Tibial nerve (tissue), 4 donors: ENCODE measurements around the gene SBK2. TPM values are rescaled to one million over a fixed set of nuclear protein-coding genes. Genes with fewer than 3 reads are reported as not detected.

Experiments
- DNase-seq, 2 donors: peaks; one replicate each; pipeline ENCODE4 v3.0.0-alpha.2; 2019; ENCODE audit warnings: low spot score in 2 of 2
- H3K27ac ChIP-seq, 4 donors: fragments of 200-600 bp; sonication (generic) in 3 of 4; one replicate each; pipeline ENCODE4 v1.5.1; 2017 to 2019; ENCODE audit warnings: mild to moderate bottlenecking in 1 of 4
- H3K27me3 ChIP-seq, 2 donors: fragments of 200-600 bp; sonication (generic) in 1 of 2; one replicate each; pipeline versions ENCODE4 v1.5.1 to v1.6.0; 2017 to 2019
- H3K36me3 ChIP-seq, 3 donors: fragments of 200-600 bp; sonication (generic); one replicate each; pipeline ENCODE4 v1.5.1; 2018 to 2019
- H3K4me1 ChIP-seq, 4 donors: fragments of 200-600 bp; sonication (generic) in 3 of 4; one replicate each; pipeline ENCODE4 v1.5.1; 2017 to 2019
- H3K4me3 ChIP-seq, 4 donors: fragments of 200-600 bp; sonication (generic) in 3 of 4; one replicate each; pipeline ENCODE4 v1.5.1; 2017 to 2019; ENCODE audit warnings: mild to moderate bottlenecking in 1 of 4, moderate library complexity in 1 of 4
- H3K9me3 ChIP-seq, 4 donors: fragments of 200-600 bp; sonication (generic) in 3 of 4; one replicate each; pipeline ENCODE4 v1.5.1; 2017 to 2019
- CTCF ChIP-seq, 5 experiments: fragments of 200-600 bp in 3 of 5; fragments of 450-650 bp in 2 of 5; sonication (generic) in 3 of 5; IDR thresholded peaks; one replicate each; pipeline ENCODE4 v1.5.1; 2016 to 2019; ENCODE audit warnings: antibody characterized with exemption in 5 of 5, mild to moderate bottlenecking in 3 of 5, moderate library complexity in 2 of 5
- EP300 ChIP-seq, 2 donors: sonication (generic); formaldehyde crosslinking; IDR thresholded peaks; one replicate each; pipeline ENCODE4 v1.6.1; 2017; ENCODE audit warnings: antibody characterized with exemption in 2 of 2, mild to moderate bottlenecking in 1 of 2
- POLR2A ChIP-seq, 2 donors: fragments of 450-650 bp; IDR thresholded peaks; one replicate each; pipeline ENCODE4 v1.6.1; 2017; ENCODE audit warnings: antibody characterized with exemption in 2 of 2, mild to moderate bottlenecking in 2 of 2, moderate library complexity in 2 of 2
- WGBS, 2 donors: methylation state at CpG; one replicate each; pipeline ENCODE4 v1.1.5; 2018; 5-methylcytosine and 5-hydroxymethylcytosine counted together
- total RNA-seq, 4 donors: library from RNA; depleted of rRNA; stranded (reverse); fragments of >200 nt; gene quantifications; one replicate each; pipeline ENCODE4 v1.1.0, GENCODE V29; 2016

Gene SBK2
- total RNA-seq, 4 donors from 2014 or later, result not detected

GRCh38 chr19:55484593-55485438 lies 52.1 kb downstream of the SBK2 start, which contains the start of gene NAT14:
NAT14 (plus strand) TSS chr19:55485188; CDS start chr19:55485709, 521 bp downstream.
- peaks cover 0 to 60% (median 39%) of the 10 kb centered on the region in 4 donors for H3K4me1 ChIP-seq
- peak within 1 kb of the TSS; percentile 84 to 97 (median 90) for H3K27ac ChIP-seq
- H3K9me3 ChIP-seq, result no peaks in the 10 kb centered on the region
- TF ChIP-seq CTCF (IDR thresholded peaks at IDR 0.05), result no peak
- TF ChIP-seq EP300 (IDR thresholded peaks at IDR 0.05), result peak in 1 of 2 donors; percentile 32
- H3K4me3 ChIP-seq, result peak within 1 kb of the TSS; percentile 44 to 78 (median 61)
- 0% methylated on average over 48 to 62 of the region's 78 CpGs for WGBS, 2 donors
- DNase-seq, result no peak
- H3K36me3 ChIP-seq, result peaks cover 0 to 31% (median 0%) of the 10 kb centered on the region in 3 donors
- H3K27me3 ChIP-seq, result no peaks in the 10 kb centered on the region

DNA sequence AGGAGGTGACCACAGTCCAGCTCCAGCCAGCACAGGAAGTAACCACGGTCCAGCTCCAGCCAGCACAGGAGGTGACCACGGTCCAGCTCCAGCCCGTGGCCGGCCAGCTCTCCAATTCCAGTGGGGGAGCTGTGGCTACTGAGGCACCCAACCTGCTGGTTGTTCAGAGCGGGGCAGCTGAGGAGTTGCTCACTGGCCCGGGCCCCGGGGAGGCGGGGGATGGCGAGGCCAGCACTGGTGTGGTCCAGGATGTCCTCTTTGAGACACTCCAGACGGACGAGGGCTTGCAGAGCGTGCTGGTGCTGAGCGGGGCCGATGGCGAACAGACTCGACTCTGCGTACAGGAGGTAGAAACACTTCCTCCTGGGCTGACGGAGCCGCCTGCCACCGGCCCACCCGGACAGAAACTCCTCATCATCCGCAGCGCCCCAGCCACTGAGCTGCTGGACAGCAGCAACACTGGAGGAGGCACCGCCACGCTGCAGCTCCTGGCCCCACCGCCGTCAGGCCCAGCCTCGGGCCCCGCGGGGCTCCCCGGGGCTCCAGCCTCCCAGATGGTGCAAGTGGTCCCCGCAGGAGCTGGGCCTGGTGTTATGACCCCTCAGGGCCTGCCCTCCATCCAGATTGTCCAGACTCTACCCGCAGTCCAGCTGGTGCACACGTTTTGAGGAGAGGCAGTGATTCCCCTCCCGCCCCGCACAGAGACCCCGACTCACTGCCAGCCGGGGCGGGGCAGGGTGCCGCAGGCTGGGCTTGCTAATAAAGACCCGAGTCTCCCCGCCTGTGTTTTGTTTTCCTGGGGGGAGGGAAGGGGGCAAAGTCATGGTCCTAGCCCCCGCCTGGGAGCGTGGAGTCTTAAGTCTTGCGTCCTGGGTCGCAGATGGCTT lies 53.0 kb downstream of the SBK2 start:
- H3K27ac ChIP-seq, result peak overlapping the region in 3 of 4 donors; percentile 87 to 97 (median 93)
- no peak for DNase-seq
- H3K27me3 ChIP-seq, result no peaks in the 10 kb centered on the region
- WGBS, 2 donors, result 71 to 77% methylated on average over 41 to 44 of the region's 46 CpGs
- H3K4me1 ChIP-seq, result peaks cover 0 to 52% (median 39%) of the 10 kb centered on the region in 4 donors
- H3K36me3 ChIP-seq, result peaks cover 0 to 31% (median 0%) of the 10 kb centered on the region in 3 donors
- TF ChIP-seq CTCF (IDR thresholded peaks at IDR 0.05) (no peak), EP300 (IDR thresholded peaks at IDR 0.05) (no peak), POLR2A (IDR thresholded peaks at IDR 0.05) (no peak)
- no peaks in the 10 kb centered on the region for H3K9me3 ChIP-seq
- H3K4me3 ChIP-seq, result peak overlapping the region in 3 of 4 donors; percentile 44 to 78 (median 61)

DNA sequence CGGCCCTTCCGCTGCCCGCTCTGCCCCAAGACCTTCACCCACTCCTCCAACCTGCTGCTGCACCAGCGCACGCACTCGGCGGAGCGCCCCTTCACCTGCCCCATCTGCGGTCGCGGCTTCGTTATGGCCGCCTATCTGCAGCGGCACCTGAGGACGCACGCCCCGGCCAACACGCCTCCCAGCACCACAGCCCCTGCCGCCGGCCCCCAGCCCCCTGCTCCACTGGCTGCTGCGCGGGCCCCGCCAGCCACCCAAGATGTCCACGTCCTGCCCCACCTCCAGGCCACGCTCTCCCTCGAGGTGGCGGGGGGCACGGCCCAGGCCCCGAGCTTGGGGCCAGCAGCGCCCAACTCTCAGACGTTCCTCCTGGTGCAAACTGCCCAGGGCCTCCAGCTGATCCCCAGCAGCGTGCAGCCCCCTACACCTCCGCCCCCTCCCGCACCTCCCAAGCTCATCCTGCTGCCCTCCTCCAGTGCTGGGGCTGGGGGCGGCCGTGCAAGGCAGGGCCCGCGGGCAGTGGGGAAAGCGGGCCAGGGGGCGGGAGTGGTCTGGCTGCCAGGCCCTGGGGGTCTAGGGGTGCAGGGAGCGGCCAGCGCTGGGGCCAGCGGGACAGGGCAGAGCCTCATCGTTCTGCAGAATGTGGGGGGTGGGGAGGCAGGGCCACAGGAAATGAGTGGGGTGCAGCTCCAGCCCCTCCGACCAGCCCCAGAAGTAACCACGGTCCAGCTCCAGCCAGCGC lies 53.8 kb downstream of the SBK2 start:
- H3K27ac ChIP-seq, result no peak overlapping the region
- no peak for DNase-seq
- H3K36me3 ChIP-seq, result peaks cover 0 to 31% (median 0%) of the 10 kb centered on the region in 3 donors
- H3K4me3 ChIP-seq, result no peak overlapping the region
- no peaks in the 10 kb centered on the region for H3K27me3 ChIP-seq
- no peak for TF ChIP-seq CTCF (IDR thresholded peaks at IDR 0.05)
- TF ChIP-seq EP300 (IDR thresholded peaks at IDR 0.05), result no peak
- TF ChIP-seq POLR2A (IDR thresholded peaks at IDR 0.05), result no peak
- WGBS, 2 donors, result 88 to 92% methylated on average over 38 to 47 of the region's 47 CpGs
- peaks cover 0 to 51% (median 37%) of the 10 kb centered on the region in 4 donors for H3K4me1 ChIP-seq
- no peaks in the 10 kb centered on the region for H3K9me3 ChIP-seq

- peaks cover 0 to 51% (median 37%) of the 10 kb centered on the region in 4 donors for H3K4me1 ChIP-seq
- WGBS, 2 donors, result 89 to 91% methylated on average over 46 to 55 of the region's 83 CpGs
- TF ChIP-seq POLR2A (IDR thresholded peaks at IDR 0.05), result no peak
- TF ChIP-seq CTCF (IDR thresholded peaks at IDR 0.05), result no peak
- no peak for TF ChIP-seq EP300 (IDR thresholded peaks at IDR 0.05)
- H3K36me3 ChIP-seq, result peaks cover 0 to 31% (median 0%) of the 10 kb centered on the region in 3 donors
- H3K9me3 ChIP-seq, result no peaks in the 10 kb centered on the region
- no peak overlapping the region for H3K27ac ChIP-seq
- H3K27me3 ChIP-seq, result no peaks in the 10 kb centered on the region
- no peak for DNase-seq
- no peak overlapping the region for H3K4me3 ChIP-seq
Measured at GRCh38 chr19:55482156-55482961, 54.6 kb downstream of the SBK2 start.
